ENCODE data around the gene APBB2. TPM values are rescaled to one million over a fixed set of nuclear protein-coding genes. Genes with fewer than 3 reads are reported as not detected.

Gene APBB2
- total and polyA plus RNA-seq, 2 donors (not counting 1 experiment from before 2014, with no cell fraction given): 4.4 to 15.8 TPM

DNA sequence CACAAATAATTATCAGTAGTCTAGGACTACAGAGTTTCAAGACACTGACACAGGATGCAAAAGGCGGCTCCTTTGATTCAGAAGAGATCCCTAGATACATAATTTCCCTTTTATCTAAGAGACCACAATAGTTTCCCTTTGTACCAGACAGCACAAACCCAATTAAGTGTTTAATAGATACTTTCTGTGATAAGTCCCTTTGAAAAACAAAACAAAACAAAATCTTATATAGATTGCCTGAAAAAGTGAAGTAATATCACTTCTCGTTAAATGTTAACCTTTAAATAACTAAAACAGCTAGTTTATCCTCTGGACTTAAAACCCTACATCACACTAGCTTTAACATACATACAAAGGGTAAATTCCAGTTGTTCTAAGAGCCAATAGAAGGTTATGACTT, 49.9 kb downstream of the APBB2 start:
- CTCF ChIA-PET: no interaction called here
- Histone ChIP-seq H3K4me1 (ENCODE audit: control insufficient read depth in 2 of 2, insufficient read depth in 2 of 2, low read length in 2 of 2) (no peaks in the 10 kb centered on the region), H3K9ac (ENCODE audit: low read length) (no peak overlapping the region), H3K27me3 (replicated peaks in 1 of 4; ENCODE audit: control extremely low read depth in 1 of 4, control insufficient read depth in 3 of 4, insufficient read depth in 4 of 4, low read length in 3 of 4) (no peaks in the 10 kb centered on the region), H3K79me2 (ENCODE audit: control insufficient read depth, insufficient read depth, low read length) (no peaks in the 10 kb centered on the region), H3K4me2 (replicated peaks; ENCODE audit: low read depth, low read length, poor library complexity, severe bottlenecking) (no peak overlapping the region), H3K4me3 (ENCODE audit: control extremely low read depth in 1 of 5, extremely low read depth in 1 of 5, insufficient read depth in 1 of 5, low read depth in 2 of 5, low read length in 4 of 5) (no peak overlapping the region), H3K27ac (ENCODE audit: low read length in 2 of 2) (no peak overlapping the region), H3K36me3 (replicated peaks in 1 of 2; ENCODE audit: control extremely low read depth in 1 of 2, control insufficient read depth in 1 of 2, extremely low read depth in 1 of 2, insufficient read depth in 2 of 2, low read length in 1 of 2) (no peaks in the 10 kb centered on the region), H2AFZ (ENCODE audit: insufficient read depth, low read depth, low read length, poor library complexity, severe bottlenecking) (no peak overlapping the region), H3K9me3 (ENCODE audit: control extremely low read depth in 1 of 3, control insufficient read depth in 2 of 3, insufficient read depth in 1 of 3, low read length in 2 of 3) (no peaks in the 10 kb centered on the region), H4K20me1 (ENCODE audit: control insufficient read depth, insufficient read depth, low read length, poor library complexity, severe bottlenecking) (no peaks in the 10 kb centered on the region)
- WGBS (ENCODE audit: insufficient coverage): no CpG with 5 or more reads among the region's 2 CpGs
- intact Hi-C loops (cut with micrococcal nuclease): no loop called here
- Mint-ChIP-seq H3K4me3 (no peak overlapping the region), H3K27ac (no peak overlapping the region), H3K4me1 (no peaks in the 10 kb centered on the region), H3K9me3 (ENCODE audit: insufficient read depth) (no peaks in the 10 kb centered on the region), H3K27me3 (peaks cover 7% of the 10 kb centered on the region)
- DNase-seq (no peak), ATAC-seq (ENCODE audit: low read depth) (no peak)
- TF ChIP-seq EZH2 (IDR thresholded peaks at IDR 0.05; ENCODE audit: borderline replicate concordance, insufficient read depth, low read depth, low read length, poor library complexity, severe bottlenecking): no peak
- TF ChIP-seq CTCF (IDR thresholded peaks at IDR 0.05): no peak
- POLR2A ChIA-PET: no interaction called here

DNA sequence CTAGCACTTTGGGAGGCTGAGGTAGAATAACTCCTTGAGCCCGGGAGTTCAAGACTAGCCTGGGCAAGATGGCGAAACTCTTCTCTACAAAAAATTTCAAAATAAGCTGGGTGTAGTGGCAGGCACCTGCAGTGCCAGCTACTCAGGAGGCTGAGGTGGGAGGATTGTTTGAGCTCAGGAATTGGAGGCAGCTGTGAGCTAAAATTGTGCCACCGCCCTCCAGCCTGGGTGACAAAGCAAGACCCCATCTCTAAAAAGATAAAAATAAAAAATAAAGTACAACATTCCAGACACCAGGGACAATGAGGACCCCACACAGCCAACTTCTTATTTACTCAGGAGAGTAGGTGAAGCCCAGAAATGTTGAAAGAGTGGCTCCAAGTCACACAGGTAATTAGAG, 53.0 kb downstream of the APBB2 start:
- no peak overlapping the region for H2AFZ ChIP-seq (ENCODE audit: insufficient read depth, low read depth, low read length, poor library complexity, severe bottlenecking)
- H3K4me1 ChIP-seq (ENCODE audit: control insufficient read depth in 2 of 2, insufficient read depth in 2 of 2, low read length in 2 of 2): no peaks in the 10 kb centered on the region
- ChIA-PET CTCF (no interaction called here), POLR2A (no interaction called here)
- DNase-seq: no peak
- no peak overlapping the region for H3K4me3 ChIP-seq (ENCODE audit: control extremely low read depth in 1 of 5, extremely low read depth in 1 of 5, insufficient read depth in 1 of 5, low read depth in 2 of 5, low read length in 4 of 5)
- no peaks in the 10 kb centered on the region for H3K79me2 ChIP-seq (ENCODE audit: control insufficient read depth, insufficient read depth, low read length)
- Mint-ChIP-seq H3K27me3 (peaks cover 8% of the 10 kb centered on the region), H3K4me1 (no peaks in the 10 kb centered on the region), H3K9me3 (ENCODE audit: insufficient read depth) (no peaks in the 10 kb centered on the region), H3K27ac (no peak overlapping the region), H3K4me3 (no peak overlapping the region)
- H4K20me1 ChIP-seq (ENCODE audit: control insufficient read depth, insufficient read depth, low read length, poor library complexity, severe bottlenecking): no peaks in the 10 kb centered on the region
- no peak overlapping the region for H3K9ac ChIP-seq (ENCODE audit: low read length)
- TF ChIP-seq EZH2 (IDR thresholded peaks at IDR 0.05; ENCODE audit: borderline replicate concordance, insufficient read depth, low read depth, low read length, poor library complexity, severe bottlenecking): no peak
- no peak for TF ChIP-seq CTCF (IDR thresholded peaks at IDR 0.05)
- no CpG with 5 or more reads among the region's 3 CpGs for WGBS (ENCODE audit: insufficient coverage)
- H3K27me3 ChIP-seq (replicated peaks in 1 of 4; ENCODE audit: control extremely low read depth in 1 of 4, control insufficient read depth in 3 of 4, insufficient read depth in 4 of 4, low read length in 3 of 4): no peaks in the 10 kb centered on the region
- no peaks in the 10 kb centered on the region for H3K9me3 ChIP-seq (ENCODE audit: control extremely low read depth in 1 of 3, control insufficient read depth in 2 of 3, insufficient read depth in 1 of 3, low read length in 2 of 3)
- no peak overlapping the region for H3K27ac ChIP-seq (ENCODE audit: low read length in 2 of 2)
- no peak for ATAC-seq (ENCODE audit: low read depth)
- no peak overlapping the region for H3K4me2 ChIP-seq (replicated peaks; ENCODE audit: low read depth, low read length, poor library complexity, severe bottlenecking)
- intact Hi-C loops (cut with micrococcal nuclease): no loop called here
- H3K36me3 ChIP-seq (replicated peaks in 1 of 2; ENCODE audit: control extremely low read depth in 1 of 2, control insufficient read depth in 1 of 2, extremely low read depth in 1 of 2, insufficient read depth in 2 of 2, low read length in 1 of 2): no peaks in the 10 kb centered on the region
